HFFc6 (cell line): ENCODE measurements around the gene USP3. TPM values are rescaled to one million over a fixed set of nuclear protein-coding genes. Genes with fewer than 3 reads are reported as not detected.

ENCODE experiments used
- DNase-seq: peaks from one replicate; pipeline ENCODE4 v3.0.0-alpha.2; 2018
- H3K27ac Mint-ChIP-seq: 2 replicates; pipeline ENCODE4 v1.8.0; 2020; ENCODE audit warnings: mild to moderate bottlenecking, mixed read lengths
- H3K27me3 Mint-ChIP-seq: 2 replicates; pipeline ENCODE4 v1.8.0; 2021; ENCODE audit warnings: mild to moderate bottlenecking, moderate library complexity, mixed read lengths; ENCODE audit not compliant: insufficient read depth
- H3K36me3 Mint-ChIP-seq: 2 replicates; pipeline ENCODE4 v1.8.0; 2021; ENCODE audit warnings: low read depth, mixed read lengths
- H3K4me1 Mint-ChIP-seq: 2 replicates; pipeline ENCODE4 v1.8.0; 2020; ENCODE audit warnings: low read depth, mixed read lengths
- H3K4me3 Mint-ChIP-seq: 2 replicates; pipeline ENCODE4 v1.8.0; 2020; ENCODE audit warnings: mild to moderate bottlenecking, moderate library complexity, mixed read lengths
- H3K9me3 Mint-ChIP-seq: 2 replicates; pipeline ENCODE4 v1.8.0; 2020; ENCODE audit warnings: mild to moderate bottlenecking, mixed read lengths
- total RNA-seq, 6 experiments: library from RNA; stranded (reverse); fragmentation: NEBNext Ultra II Directional; extraction: Animal tissue kit (Norgen Biotek cat#: 25700); gene quantifications; 2 replicates in 1 of 6; 3 replicates in 5 of 6; pipeline ENCODE4 v1.2.3, GENCODE V29; 2021
- TF ChIP-seq, protein P1 (sequence below): fragments of 200-600 bp; sonication (generic); IDR thresholded peaks from 2 replicates; pipeline ENCODE4 v1.5.0; 2021; ENCODE audit warnings: antibody characterized with exemption, mild to moderate bottlenecking

Gene USP3
- total RNA-seq, 6 experiments from 2014 or later = 16.8 to 26.2 (median 23.1) TPM

DNA sequence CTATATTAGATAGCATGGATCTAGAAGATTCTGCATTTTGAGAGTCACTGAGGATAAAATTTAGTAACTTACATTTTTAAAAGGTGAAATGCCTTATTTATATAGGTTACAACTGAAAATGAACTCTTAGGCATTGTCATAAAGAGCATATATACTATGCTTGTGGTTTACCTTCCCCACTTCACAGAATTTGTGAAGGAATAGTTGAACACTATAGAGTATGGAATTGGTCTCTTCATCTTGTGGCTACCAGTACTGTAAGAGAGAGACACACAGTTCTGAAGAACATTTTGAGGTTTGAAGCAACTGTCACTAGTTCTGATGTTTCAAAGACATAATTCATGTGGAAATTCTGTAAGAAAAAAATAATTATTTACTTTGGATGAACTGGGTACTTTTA lies 51.1 kb downstream of the USP3 start:
- TF ChIP-seq, protein P1, sequence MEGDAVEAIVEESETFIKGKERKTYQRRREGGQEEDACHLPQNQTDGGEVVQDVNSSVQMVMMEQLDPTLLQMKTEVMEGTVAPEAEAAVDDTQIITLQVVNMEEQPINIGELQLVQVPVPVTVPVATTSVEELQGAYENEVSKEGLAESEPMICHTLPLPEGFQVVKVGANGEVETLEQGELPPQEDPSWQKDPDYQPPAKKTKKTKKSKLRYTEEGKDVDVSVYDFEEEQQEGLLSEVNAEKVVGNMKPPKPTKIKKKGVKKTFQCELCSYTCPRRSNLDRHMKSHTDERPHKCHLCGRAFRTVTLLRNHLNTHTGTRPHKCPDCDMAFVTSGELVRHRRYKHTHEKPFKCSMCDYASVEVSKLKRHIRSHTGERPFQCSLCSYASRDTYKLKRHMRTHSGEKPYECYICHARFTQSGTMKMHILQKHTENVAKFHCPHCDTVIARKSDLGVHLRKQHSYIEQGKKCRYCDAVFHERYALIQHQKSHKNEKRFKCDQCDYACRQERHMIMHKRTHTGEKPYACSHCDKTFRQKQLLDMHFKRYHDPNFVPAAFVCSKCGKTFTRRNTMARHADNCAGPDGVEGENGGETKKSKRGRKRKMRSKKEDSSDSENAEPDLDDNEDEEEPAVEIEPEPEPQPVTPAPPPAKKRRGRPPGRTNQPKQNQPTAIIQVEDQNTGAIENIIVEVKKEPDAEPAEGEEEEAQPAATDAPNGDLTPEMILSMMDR = no peak
- Mint-ChIP-seq H3K27ac (no peak overlapping the region), H3K9me3 (no peaks in the 10 kb centered on the region)

DNA sequence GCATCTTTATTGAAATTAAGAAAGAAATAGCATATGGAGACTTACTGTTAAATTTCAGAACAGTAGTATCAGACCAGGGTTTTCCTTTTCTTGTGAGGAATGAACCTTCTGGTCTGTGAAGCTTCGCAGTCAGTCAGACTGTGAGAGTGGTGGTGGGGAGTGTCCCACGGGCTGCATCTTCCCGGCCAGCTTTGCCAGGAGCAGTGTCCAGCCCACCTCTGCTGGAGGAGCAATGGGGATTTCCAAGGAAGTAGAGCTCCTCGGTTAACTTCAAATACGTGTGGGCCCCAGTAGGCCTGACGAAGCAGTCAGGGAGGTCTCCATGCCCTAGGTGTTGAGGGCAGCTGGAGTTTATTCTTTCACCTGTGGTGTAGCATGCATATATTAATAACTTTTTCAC lies 51.9 kb downstream of the USP3 start:
- Mint-ChIP-seq H3K4me1 (peaks cover 47% of the 10 kb centered on the region), H3K36me3 (peaks cover 42% of the 10 kb centered on the region), H3K9me3 (no peaks in the 10 kb centered on the region), H3K27ac (no peak overlapping the region), H3K4me3 (no peak overlapping the region), H3K27me3 (no peaks in the 10 kb centered on the region; the same call in 1 of the 2 replicates)
- TF ChIP-seq, protein P1 = no peak
- no peak for DNase-seq

More for the DNA sequence above, 51.1 kb downstream of the USP3 start:
- Mint-ChIP-seq H3K4me3 (no peak overlapping the region), H3K4me1 (peaks cover 40% of the 10 kb centered on the region), H3K27me3 (no peaks in the 10 kb centered on the region; the same call in 1 of the 2 replicates), H3K36me3 (peaks cover 35% of the 10 kb centered on the region)
- no peak for DNase-seq

DNA sequence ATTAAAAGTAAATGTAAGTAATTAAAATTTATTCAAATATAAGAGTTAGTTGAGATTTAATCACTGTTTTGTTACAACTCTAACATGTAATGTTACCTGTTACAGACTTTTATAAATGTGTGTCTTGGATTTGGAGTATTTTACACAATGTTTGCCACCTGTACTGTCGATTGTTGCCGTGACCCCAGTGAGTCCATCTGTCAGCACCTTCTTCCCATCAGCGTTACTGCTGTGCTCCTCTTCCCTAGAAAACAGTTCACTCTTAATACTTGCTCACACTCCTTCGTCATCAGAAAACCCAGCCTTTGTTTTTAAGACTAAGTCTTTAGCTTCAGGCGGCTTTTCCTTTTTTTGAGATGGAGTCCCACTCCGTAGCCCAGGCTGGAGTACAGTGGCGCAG lies 52.3 kb downstream of the USP3 start:
- H3K27me3 Mint-ChIP-seq = no peaks in the 10 kb centered on the region; the same call in 1 of the 2 replicates
- no peak overlapping the region for H3K4me3 Mint-ChIP-seq
- H3K4me1 Mint-ChIP-seq = peaks cover 46% of the 10 kb centered on the region

DNA sequence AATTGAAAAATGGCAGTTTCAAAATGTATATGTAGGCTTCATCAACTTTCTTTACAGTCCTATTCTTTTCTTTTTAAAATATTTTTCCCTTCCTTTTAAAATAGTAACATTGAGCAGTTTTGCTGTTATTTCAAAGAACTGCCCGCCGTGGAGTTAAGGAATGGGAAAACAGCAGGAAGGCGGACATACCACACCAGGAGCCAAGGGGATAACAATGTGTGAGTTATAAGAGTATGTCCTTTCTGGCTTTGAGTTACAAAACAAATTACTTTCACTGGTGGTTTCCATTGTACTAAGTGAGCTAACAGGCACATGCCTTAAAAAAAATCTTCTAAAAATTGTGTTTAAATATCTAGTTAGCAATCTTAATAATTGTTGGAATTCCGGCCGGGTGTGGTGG lies 55.4 kb downstream of the USP3 start:
- Mint-ChIP-seq H3K27me3 (no peaks in the 10 kb centered on the region; the same call in 1 of the 2 replicates), H3K9me3 (no peaks in the 10 kb centered on the region), H3K4me1 (peaks cover 16% of the 10 kb centered on the region), H3K27ac (no peak overlapping the region), H3K4me3 (no peak overlapping the region), H3K36me3 (peaks cover 42% of the 10 kb centered on the region)
- TF ChIP-seq, protein P1 = no peak
- DNase-seq = no peak

More for the DNA sequence above, 52.3 kb downstream of the USP3 start:
- DNase-seq = no peak
- Mint-ChIP-seq H3K36me3 (peaks cover 42% of the 10 kb centered on the region), H3K9me3 (no peaks in the 10 kb centered on the region), H3K27ac (no peak overlapping the region)
- TF ChIP-seq, protein P1 = no peak

DNA sequence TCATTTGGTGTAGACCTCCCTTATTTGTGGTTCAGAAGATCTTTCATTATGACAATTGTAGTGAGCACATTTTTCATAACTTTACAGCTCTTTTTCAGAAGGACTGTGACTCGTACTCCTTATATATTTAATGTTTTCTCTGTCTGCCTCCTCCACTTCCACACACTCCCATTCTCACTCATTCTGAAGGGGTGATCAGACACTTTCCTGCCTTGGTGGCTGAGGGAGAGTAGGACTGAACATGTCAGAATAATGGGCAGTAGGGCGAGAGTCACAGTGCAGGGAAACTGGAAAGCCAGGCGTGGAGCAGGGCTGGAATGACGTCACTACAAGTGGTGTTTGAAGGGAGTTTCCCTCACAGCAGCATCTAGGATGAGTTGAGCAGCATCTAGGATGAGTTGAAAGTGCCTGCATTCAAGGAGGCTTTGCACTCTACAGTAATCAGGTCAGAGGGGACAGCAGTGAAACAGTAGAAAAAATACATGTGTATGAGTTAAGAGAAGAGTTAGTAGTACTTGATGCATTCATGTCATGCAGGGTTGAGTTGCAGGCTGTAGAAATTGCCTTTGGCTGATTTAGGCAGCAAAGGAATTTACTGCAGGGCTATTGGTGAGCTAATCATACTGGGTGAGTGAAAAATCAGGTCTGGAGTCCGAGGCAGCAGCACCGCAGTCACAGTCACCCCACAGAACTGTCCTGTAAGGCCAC lies 56.5 kb downstream of the USP3 start:
- Mint-ChIP-seq H3K4me3 (no peak overlapping the region), H3K27ac (no peak overlapping the region)

More for the DNA sequence above, 56.5 kb downstream of the USP3 start:
- Mint-ChIP-seq H3K9me3 (no peaks in the 10 kb centered on the region), H3K27me3 (no peaks in the 10 kb centered on the region; the same call in 1 of the 2 replicates), H3K4me1 (peaks cover 17% of the 10 kb centered on the region), H3K36me3 (peaks cover 38% of the 10 kb centered on the region)
- TF ChIP-seq, protein P1 = no peak
- no peak for DNase-seq
